DND-41 (cell line): Measurements from ENCODE around the gene FLNB.
"Not testable (repeated sequence)": the region's sequence is repeated elsewhere in the genome, so short reads cannot be mapped to it uniquely, and the experiment has no call there.

ENCODE experiments used
- ATAC-seq: fragments of 200-7000 bp; cut with Tn5 transposase; 3 replicates; pipeline ENCODE4 v1.9.1; 2021; ENCODE audit warnings: low read depth; ENCODE audit not compliant: insufficient read depth
- DNase-seq: peaks from one replicate; pipeline ENCODE4 v3.0.0-alpha.2; 2020
- H2AFZ ChIP-seq: 2 replicates; pipeline ENCODE4 v1.6.0; 2012; ENCODE audit warnings: low read depth, low read length
- H3K27ac ChIP-seq: 2 replicates; pipeline ENCODE4 v1.5.1; 2012; ENCODE audit warnings: low read length, inconsistent platforms
- H3K27me3 ChIP-seq: fragments of 200-600 bp; sonication (generic); 2 replicates; pipeline ENCODE4 v1.6.0; 2012; ENCODE audit warnings: low read length, mild to moderate bottlenecking, inconsistent platforms; ENCODE audit not compliant: insufficient read depth, poor library complexity
- H3K36me3 ChIP-seq: 2 replicates; pipeline ENCODE4 v1.5.1; 2012; ENCODE audit warnings: low read length, inconsistent platforms; ENCODE audit not compliant: insufficient read depth
- H3K4me1 ChIP-seq: 2 replicates; pipeline ENCODE4 v1.5.1; 2012; ENCODE audit warnings: mild to moderate bottlenecking, low read length; ENCODE audit not compliant: insufficient read depth
- H3K4me2 ChIP-seq: 2 replicates; pipeline ENCODE4 v1.6.0; 2012; ENCODE audit warnings: mild to moderate bottlenecking, moderate library complexity, low read length, inconsistent platforms; ENCODE audit not compliant: insufficient read depth
- H3K4me3 ChIP-seq, 2 experiments: fragments of 200-600 bp in 1 of 2; shearing (Covaris generic) in 1 of 2; 2 replicates each; pipeline ENCODE4 v1.5.1; 2012 to 2016; ENCODE audit warnings: inconsistent platforms in 2 of 2, low read length in 2 of 2, mild to moderate bottlenecking in 2 of 2, low read depth in 1 of 2, moderate library complexity in 1 of 2
- H3K79me2 ChIP-seq: 2 replicates; pipeline ENCODE4 v1.6.0; 2012; ENCODE audit warnings: low read length, inconsistent platforms; ENCODE audit not compliant: insufficient read depth
- H3K9ac ChIP-seq: 2 replicates; pipeline ENCODE4 v1.6.0; 2012; ENCODE audit warnings: low read depth, mild to moderate bottlenecking, inconsistent platforms, low read length, moderate library complexity
- H3K9me3 ChIP-seq: 2 replicates; pipeline ENCODE4 v1.5.1; 2012; ENCODE audit warnings: low read length, moderate library complexity, mild to moderate bottlenecking, inconsistent platforms; ENCODE audit not compliant: insufficient read depth, severe bottlenecking
- H4K20me1 ChIP-seq: 2 replicates; pipeline ENCODE4 v1.6.0; 2012; ENCODE audit warnings: low read length; ENCODE audit not compliant: insufficient read depth
- EZH2 ChIP-seq: IDR thresholded peaks from 3 replicates; pipeline ENCODE4 v1.6.1; 2012; ENCODE audit warnings: borderline replicate concordance, low read depth, mild to moderate bottlenecking, moderate library complexity, low read length, inconsistent platforms; ENCODE audit not compliant: severe bottlenecking
- TF ChIP-seq, protein P1 (sequence below): IDR thresholded peaks from 2 replicates; pipeline ENCODE4 v1.5.1; 2012; ENCODE audit warnings: borderline replicate concordance, low read length, moderate library complexity, mild to moderate bottlenecking; ENCODE audit not compliant: poor library complexity, severe bottlenecking; ENCODE audit errors: extremely low read depth

Gene FLNB

DNA sequence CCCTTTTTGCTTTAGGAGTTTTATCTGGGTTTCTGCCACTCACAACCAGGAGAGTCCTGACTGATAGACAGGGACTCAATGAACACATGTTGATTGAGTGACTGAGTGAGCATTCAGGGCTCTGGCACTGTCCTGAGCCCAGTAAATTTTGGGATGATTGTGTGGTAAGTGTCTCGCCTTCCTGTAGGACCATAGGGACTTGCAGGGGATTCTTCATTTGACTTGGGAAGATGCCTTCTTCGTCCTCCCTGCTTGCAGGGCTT, 22.3 kb upstream of the FLNB start:
- H3K4me3 ChIP-seq, result no peak overlapping the region
- H4K20me1 ChIP-seq, result no peaks in the 10 kb centered on the region
- no peak for DNase-seq
- no peak for ATAC-seq
- H3K27me3 ChIP-seq, result no peaks in the 10 kb centered on the region
- H3K79me2 ChIP-seq, result no peaks in the 10 kb centered on the region
- H3K4me2 ChIP-seq, result no peak overlapping the region
- no peak overlapping the region for H2AFZ ChIP-seq
- no peak overlapping the region for H3K9ac ChIP-seq
- H3K27ac ChIP-seq, result no peak overlapping the region
- H3K36me3 ChIP-seq, result no peaks in the 10 kb centered on the region
- H3K9me3 ChIP-seq, result no peaks in the 10 kb centered on the region
- H3K4me1 ChIP-seq, result peaks cover 25% of the 10 kb centered on the region
- TF ChIP-seq, protein P1, sequence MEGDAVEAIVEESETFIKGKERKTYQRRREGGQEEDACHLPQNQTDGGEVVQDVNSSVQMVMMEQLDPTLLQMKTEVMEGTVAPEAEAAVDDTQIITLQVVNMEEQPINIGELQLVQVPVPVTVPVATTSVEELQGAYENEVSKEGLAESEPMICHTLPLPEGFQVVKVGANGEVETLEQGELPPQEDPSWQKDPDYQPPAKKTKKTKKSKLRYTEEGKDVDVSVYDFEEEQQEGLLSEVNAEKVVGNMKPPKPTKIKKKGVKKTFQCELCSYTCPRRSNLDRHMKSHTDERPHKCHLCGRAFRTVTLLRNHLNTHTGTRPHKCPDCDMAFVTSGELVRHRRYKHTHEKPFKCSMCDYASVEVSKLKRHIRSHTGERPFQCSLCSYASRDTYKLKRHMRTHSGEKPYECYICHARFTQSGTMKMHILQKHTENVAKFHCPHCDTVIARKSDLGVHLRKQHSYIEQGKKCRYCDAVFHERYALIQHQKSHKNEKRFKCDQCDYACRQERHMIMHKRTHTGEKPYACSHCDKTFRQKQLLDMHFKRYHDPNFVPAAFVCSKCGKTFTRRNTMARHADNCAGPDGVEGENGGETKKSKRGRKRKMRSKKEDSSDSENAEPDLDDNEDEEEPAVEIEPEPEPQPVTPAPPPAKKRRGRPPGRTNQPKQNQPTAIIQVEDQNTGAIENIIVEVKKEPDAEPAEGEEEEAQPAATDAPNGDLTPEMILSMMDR, result no peak
- no peak for TF ChIP-seq EZH2

DNA sequence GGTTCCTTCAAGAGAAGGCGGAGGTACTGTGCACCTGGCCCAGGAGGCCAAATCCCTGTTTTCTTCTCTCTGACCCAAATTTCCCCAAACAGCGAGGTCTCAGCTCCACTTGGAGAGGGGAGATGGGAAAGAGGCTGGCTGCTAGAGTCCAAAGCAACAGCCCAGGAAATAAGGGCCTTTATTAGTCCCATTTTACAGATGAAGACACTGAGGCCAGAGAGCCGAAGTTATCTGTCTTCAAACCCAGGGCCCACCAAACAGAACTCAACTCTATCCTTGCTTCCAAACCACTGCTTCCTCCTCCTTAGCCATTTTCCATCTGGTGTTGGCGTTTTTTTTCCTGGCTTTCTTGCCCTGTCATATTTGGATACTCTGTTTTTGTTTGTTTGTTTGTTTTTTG, 22.0 kb upstream of the FLNB start:
- no peak overlapping the region for H3K4me2 ChIP-seq
- no peaks in the 10 kb centered on the region for H4K20me1 ChIP-seq
- H2AFZ ChIP-seq, result no peak overlapping the region
- peaks cover 25% of the 10 kb centered on the region for H3K4me1 ChIP-seq
- TF ChIP-seq, protein P1, result no peak
- TF ChIP-seq EZH2, result no peak
- ATAC-seq (no peak), DNase-seq (no peak)
- H3K9ac ChIP-seq, result no peak overlapping the region
- H3K27ac ChIP-seq, result no peak overlapping the region
- H3K4me3 ChIP-seq, result no peak overlapping the region
- no peaks in the 10 kb centered on the region for H3K79me2 ChIP-seq
- no peaks in the 10 kb centered on the region for H3K9me3 ChIP-seq
- H3K36me3 ChIP-seq, result no peaks in the 10 kb centered on the region
- H3K27me3 ChIP-seq, result no peaks in the 10 kb centered on the region

DNA sequence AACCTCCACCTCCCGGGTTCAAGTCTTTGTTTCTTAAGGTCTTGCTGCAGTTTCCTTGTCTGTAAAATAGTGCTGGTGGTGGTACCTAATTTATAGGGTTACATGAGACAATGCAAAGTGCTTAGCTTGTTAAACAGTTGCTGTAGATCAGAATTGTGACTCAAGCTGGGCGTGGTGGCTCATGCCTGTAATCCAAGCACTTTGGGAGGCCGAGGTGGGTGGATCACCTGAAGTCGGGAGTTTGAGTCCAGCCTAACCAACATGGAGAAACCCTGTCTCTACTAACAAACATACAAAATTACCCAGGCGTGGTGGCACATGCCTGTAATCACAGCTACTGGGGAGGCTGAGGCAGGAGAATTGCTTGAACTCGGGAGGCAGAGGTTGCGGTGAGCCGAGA, 19.0 kb upstream of the FLNB start:
- H3K9ac ChIP-seq, H3K27ac ChIP-seq, H3K4me3 ChIP-seq, H3K4me1 ChIP-seq, H3K4me2 ChIP-seq, H3K9me3 ChIP-seq, H3K27me3 ChIP-seq, H4K20me1 ChIP-seq, ATAC-seq, H2AFZ ChIP-seq, H3K36me3 ChIP-seq, H3K79me2 ChIP-seq, DNase-seq: not testable (repeated sequence)

DNA sequence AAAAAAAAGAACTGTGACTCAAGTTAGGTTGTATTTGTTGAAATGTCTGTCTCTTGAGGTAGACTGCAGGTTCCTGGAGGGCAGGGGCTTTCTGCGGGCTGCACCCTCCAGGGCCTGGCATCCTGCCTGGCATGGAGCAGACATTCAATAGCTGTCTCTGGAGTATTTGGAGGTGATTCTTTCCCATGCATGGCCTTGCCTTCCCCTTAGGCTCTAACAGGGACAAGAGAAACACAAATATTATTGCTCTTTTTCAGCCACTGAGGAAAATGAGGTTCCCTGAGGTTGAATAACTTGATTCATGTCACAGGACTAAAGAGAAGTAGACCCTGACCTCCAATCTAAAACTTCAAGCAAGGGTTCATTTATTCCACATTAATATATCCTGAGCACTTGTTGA, 18.6 kb upstream of the FLNB start:
- H2AFZ ChIP-seq, result no peak overlapping the region
- H3K9me3 ChIP-seq, result no peaks in the 10 kb centered on the region
- no peaks in the 10 kb centered on the region for H4K20me1 ChIP-seq
- TF ChIP-seq, protein P1, result no peak
- TF ChIP-seq EZH2, result no peak
- H3K36me3 ChIP-seq, result no peaks in the 10 kb centered on the region
- H3K27me3 ChIP-seq, result no peaks in the 10 kb centered on the region
- ATAC-seq (no peak), DNase-seq (no peak)
- H3K4me1 ChIP-seq, result peaks cover 1% of the 10 kb centered on the region
- no peak overlapping the region for H3K27ac ChIP-seq
- H3K9ac ChIP-seq, result no peak overlapping the region
- no peak overlapping the region for H3K4me2 ChIP-seq
- no peak overlapping the region for H3K4me3 ChIP-seq
- no peaks in the 10 kb centered on the region for H3K79me2 ChIP-seq
